ENCODE measurements around the gene MYO5A. TPM values are rescaled to one million over a fixed set of nuclear protein-coding genes. Genes with fewer than 3 reads are reported as not detected.

MYO5A gene
- total and polyA plus RNA-seq, 2 donors (not counting 1 experiment from before 2014, with no cell fraction given): 12.2 to 44.4 TPM

- Histone ChIP-seq H3K79me2 (ENCODE audit: control insufficient read depth, insufficient read depth, low read length) (no peaks in the 10 kb centered on the region), H3K36me3 (replicated peaks in 1 of 2; ENCODE audit: control extremely low read depth in 1 of 2, control insufficient read depth in 1 of 2, extremely low read depth in 1 of 2, insufficient read depth in 2 of 2, low read length in 1 of 2) (peaks cover 16 to 39% of the 10 kb centered on the region in 2 experiments), H3K9ac (ENCODE audit: low read length) (no peak overlapping the region), H2AFZ (ENCODE audit: insufficient read depth, low read depth, low read length, poor library complexity, severe bottlenecking) (no peak overlapping the region), H3K4me1 (ENCODE audit: control insufficient read depth in 2 of 2, insufficient read depth in 2 of 2, low read length in 2 of 2) (no peaks in the 10 kb centered on the region), H3K27me3 (replicated peaks in 1 of 4; ENCODE audit: control extremely low read depth in 1 of 4, control insufficient read depth in 3 of 4, insufficient read depth in 4 of 4, low read length in 3 of 4) (no peaks in the 10 kb centered on the region), H3K27ac (ENCODE audit: low read length in 2 of 2) (no peak overlapping the region), H3K4me2 (replicated peaks; ENCODE audit: low read depth, low read length, poor library complexity, severe bottlenecking) (no peak overlapping the region), H3K9me3 (ENCODE audit: control extremely low read depth in 1 of 3, control insufficient read depth in 2 of 3, insufficient read depth in 1 of 3, low read length in 2 of 3) (no peaks in the 10 kb centered on the region), H4K20me1 (ENCODE audit: control insufficient read depth, insufficient read depth, low read length, poor library complexity, severe bottlenecking) (no peaks in the 10 kb centered on the region), H3K4me3 (ENCODE audit: control extremely low read depth in 1 of 5, extremely low read depth in 1 of 5, insufficient read depth in 1 of 5, low read depth in 2 of 5, low read length in 4 of 5) (no peak overlapping the region)
- 98% methylated on average over 14 of the region's 16 CpGs for WGBS (ENCODE audit: insufficient coverage)
- Mint-ChIP-seq H3K27me3 (no peaks in the 10 kb centered on the region), H3K4me3 (no peak overlapping the region), H3K27ac (no peak overlapping the region), H3K4me1 (no peaks in the 10 kb centered on the region), H3K9me3 (ENCODE audit: insufficient read depth) (no peaks in the 10 kb centered on the region)
- POLR2A ChIA-PET: no interaction called here
- no peak for DNase-seq
- TF ChIP-seq EZH2 (IDR thresholded peaks at IDR 0.05; ENCODE audit: borderline replicate concordance, insufficient read depth, low read depth, low read length, poor library complexity, severe bottlenecking): no peak
- no peak for TF ChIP-seq CTCF (IDR thresholded peaks at IDR 0.05)
- ATAC-seq (ENCODE audit: low read depth): no peak
- CTCF ChIA-PET: no interaction called here
- intact Hi-C loops (cut with micrococcal nuclease): no loop called here
These were observed 188.6 kb downstream of the MYO5A start for GRCh38 chr15:52340093-52340492.

GRCh38 chr15:52338891-52339290 is 189.8 kb downstream of the MYO5A start:
- Mint-ChIP-seq H3K4me1 (no peaks in the 10 kb centered on the region), H3K4me3 (no peak overlapping the region), H3K9me3 (ENCODE audit: insufficient read depth) (no peaks in the 10 kb centered on the region), H3K27ac (no peak overlapping the region), H3K27me3 (no peaks in the 10 kb centered on the region)
- intact Hi-C loops (cut with micrococcal nuclease): loop anchor here (10.0 kb wide), 1 partner anchor 336 kb away; the partner anchor contains the start of gene ATOSA
- Histone ChIP-seq H3K79me2 (ENCODE audit: control insufficient read depth, insufficient read depth, low read length) (no peaks in the 10 kb centered on the region), H3K27ac (ENCODE audit: low read length in 2 of 2) (no peak overlapping the region), H3K9ac (ENCODE audit: low read length) (no peak overlapping the region), H3K4me1 (ENCODE audit: control insufficient read depth in 2 of 2, insufficient read depth in 2 of 2, low read length in 2 of 2) (no peaks in the 10 kb centered on the region), H2AFZ (ENCODE audit: insufficient read depth, low read depth, low read length, poor library complexity, severe bottlenecking) (no peak overlapping the region), H3K9me3 (ENCODE audit: control extremely low read depth in 1 of 3, control insufficient read depth in 2 of 3, insufficient read depth in 1 of 3, low read length in 2 of 3) (no peaks in the 10 kb centered on the region), H3K27me3 (replicated peaks in 1 of 4; ENCODE audit: control extremely low read depth in 1 of 4, control insufficient read depth in 3 of 4, insufficient read depth in 4 of 4, low read length in 3 of 4) (no peaks in the 10 kb centered on the region), H3K36me3 (replicated peaks in 1 of 2; ENCODE audit: control extremely low read depth in 1 of 2, control insufficient read depth in 1 of 2, extremely low read depth in 1 of 2, insufficient read depth in 2 of 2, low read length in 1 of 2) (peaks cover 19 to 27% of the 10 kb centered on the region in 2 experiments), H4K20me1 (ENCODE audit: control insufficient read depth, insufficient read depth, low read length, poor library complexity, severe bottlenecking) (no peaks in the 10 kb centered on the region), H3K4me2 (replicated peaks; ENCODE audit: low read depth, low read length, poor library complexity, severe bottlenecking) (no peak overlapping the region), H3K4me3 (ENCODE audit: control extremely low read depth in 1 of 5, extremely low read depth in 1 of 5, insufficient read depth in 1 of 5, low read depth in 2 of 5, low read length in 4 of 5) (no peak overlapping the region)
- CTCF ChIA-PET: interaction anchor here (1.7 kb wide), 1 partner anchor 396 kb away, joined by 4 read pairs; no protein-coding TSS in a partner anchor
- POLR2A ChIA-PET: no interaction called here
- WGBS (ENCODE audit: insufficient coverage): no CpG with 5 or more reads among the region's 1 CpG
- DNase-seq: no peak
- no peak for ATAC-seq (ENCODE audit: low read depth)
- TF ChIP-seq CTCF (IDR thresholded peaks at IDR 0.05): no peak
- TF ChIP-seq EZH2 (IDR thresholded peaks at IDR 0.05; ENCODE audit: borderline replicate concordance, insufficient read depth, low read depth, low read length, poor library complexity, severe bottlenecking): no peak

All from B cell (primary cell).